Activated CD8-positive, alpha-beta T cell treated with anti-CD3 and anti-CD28 coated beads for 36 hours (primary cell): ENCODE measurements around the gene CEACAM21. TPM values are rescaled to one million over a fixed set of nuclear protein-coding genes. Genes with fewer than 3 reads are reported as not detected.

Experiments
- ATAC-seq: fragments of 200-7000 bp; cut with Tn5 transposase; one replicate; pipeline ENCODE4 v1.10.0; 2021; ENCODE audit warnings: mild to moderate bottlenecking, moderate library complexity
- CTCF ChIA-PET: fragments of 350-600 bp; sonication (Branson Sonifier 250); formaldehyde crosslinking; loops from one replicate; lab custom pipeline; 2021; ENCODE audit warnings: antibody characterized with exemption; lab: Charles Lee
- POLR2A ChIA-PET: fragments of 350-600 bp; sonication (Branson Sonifier 250); formaldehyde crosslinking; loops from one replicate; lab custom pipeline; 2021; ENCODE audit warnings: antibody characterized with exemption; lab: Charles Lee
- DNase-seq: peaks from one replicate; pipeline ENCODE4 v3.0.0-alpha.2; 2020
- H3K27ac Mint-ChIP-seq: one replicate; pipeline ENCODE4 v1.8.0; 2021; ENCODE audit warnings: mild to moderate bottlenecking, mixed read lengths
- H3K27me3 Mint-ChIP-seq: one replicate; pipeline ENCODE4 v1.8.0; 2021; ENCODE audit warnings: mixed read lengths
- H3K36me3 Mint-ChIP-seq: one replicate; pipeline ENCODE4 v1.8.0; 2021; ENCODE audit warnings: low read depth, mixed read lengths
- H3K4me1 Mint-ChIP-seq: one replicate; pipeline ENCODE4 v1.8.0; 2021; ENCODE audit warnings: low read depth, mixed read lengths
- H3K4me3 Mint-ChIP-seq: one replicate; pipeline ENCODE4 v1.8.0; 2021; ENCODE audit warnings: mild to moderate bottlenecking, moderate library complexity, mixed read lengths
- H3K9me3 Mint-ChIP-seq: one replicate; pipeline ENCODE4 v1.8.0; 2021; ENCODE audit warnings: mixed read lengths
- intact Hi-C: fragments of 100-400 bp; cut with micrococcal nuclease; formaldehyde crosslinking; loops from one replicate; pipeline ENCODE4 v1.10.0; 2022
- total RNA-seq, 2 experiments: library from RNA; stranded (reverse); gene quantifications; one replicate each; pipeline ENCODE4 v1.2.3, GENCODE V29; 2021
- TF ChIP-seq, protein P1 (sequence below): fragments of 200-600 bp; IDR thresholded peaks from one replicate; pipeline ENCODE4 v1.8.0; 2022; ENCODE audit warnings: antibody characterized with exemption, mild to moderate bottlenecking

Gene CEACAM21
- total RNA-seq, 2 experiments from 2014 or later: 17.7 to 19.8 TPM

DNA sequence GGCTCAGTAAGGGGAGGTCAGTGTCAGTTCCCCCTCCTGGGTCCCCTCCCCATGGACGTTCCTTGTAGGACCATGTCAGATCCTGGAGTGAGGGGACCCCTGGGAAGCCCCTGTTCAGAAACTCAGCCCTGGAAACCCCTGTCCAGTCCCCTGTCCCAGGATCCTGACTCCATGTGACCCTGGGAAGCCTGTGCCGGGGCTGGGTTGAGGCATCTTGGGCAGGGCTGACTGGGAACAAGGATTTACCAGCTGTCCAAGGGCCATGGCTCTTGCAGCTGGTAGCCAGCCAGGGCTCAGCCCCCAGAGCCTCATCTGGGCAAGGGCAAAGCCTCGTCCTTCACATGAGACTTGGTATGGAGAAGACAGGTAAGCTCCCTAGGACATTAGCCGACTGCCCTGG is 25.8 kb downstream of the CEACAM21 start:
- TF ChIP-seq, protein P1, sequence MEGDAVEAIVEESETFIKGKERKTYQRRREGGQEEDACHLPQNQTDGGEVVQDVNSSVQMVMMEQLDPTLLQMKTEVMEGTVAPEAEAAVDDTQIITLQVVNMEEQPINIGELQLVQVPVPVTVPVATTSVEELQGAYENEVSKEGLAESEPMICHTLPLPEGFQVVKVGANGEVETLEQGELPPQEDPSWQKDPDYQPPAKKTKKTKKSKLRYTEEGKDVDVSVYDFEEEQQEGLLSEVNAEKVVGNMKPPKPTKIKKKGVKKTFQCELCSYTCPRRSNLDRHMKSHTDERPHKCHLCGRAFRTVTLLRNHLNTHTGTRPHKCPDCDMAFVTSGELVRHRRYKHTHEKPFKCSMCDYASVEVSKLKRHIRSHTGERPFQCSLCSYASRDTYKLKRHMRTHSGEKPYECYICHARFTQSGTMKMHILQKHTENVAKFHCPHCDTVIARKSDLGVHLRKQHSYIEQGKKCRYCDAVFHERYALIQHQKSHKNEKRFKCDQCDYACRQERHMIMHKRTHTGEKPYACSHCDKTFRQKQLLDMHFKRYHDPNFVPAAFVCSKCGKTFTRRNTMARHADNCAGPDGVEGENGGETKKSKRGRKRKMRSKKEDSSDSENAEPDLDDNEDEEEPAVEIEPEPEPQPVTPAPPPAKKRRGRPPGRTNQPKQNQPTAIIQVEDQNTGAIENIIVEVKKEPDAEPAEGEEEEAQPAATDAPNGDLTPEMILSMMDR: no peak
- ChIA-PET POLR2A (no interaction called here), CTCF (interaction anchor here (1.0 kb wide), 1 partner anchor 38 kb away, joined by 4 read pairs; no protein-coding TSS in a partner anchor)
- Mint-ChIP-seq H3K4me1 (peaks cover 2% of the 10 kb centered on the region), H3K36me3 (no peaks in the 10 kb centered on the region), H3K27ac (no peak overlapping the region), H3K27me3 (peaks cover 12% of the 10 kb centered on the region), H3K4me3 (no peak overlapping the region), H3K9me3 (no peaks in the 10 kb centered on the region)
- intact Hi-C loops: no loop called here
- DNase-seq: no peak
- ATAC-seq: no peak

DNA sequence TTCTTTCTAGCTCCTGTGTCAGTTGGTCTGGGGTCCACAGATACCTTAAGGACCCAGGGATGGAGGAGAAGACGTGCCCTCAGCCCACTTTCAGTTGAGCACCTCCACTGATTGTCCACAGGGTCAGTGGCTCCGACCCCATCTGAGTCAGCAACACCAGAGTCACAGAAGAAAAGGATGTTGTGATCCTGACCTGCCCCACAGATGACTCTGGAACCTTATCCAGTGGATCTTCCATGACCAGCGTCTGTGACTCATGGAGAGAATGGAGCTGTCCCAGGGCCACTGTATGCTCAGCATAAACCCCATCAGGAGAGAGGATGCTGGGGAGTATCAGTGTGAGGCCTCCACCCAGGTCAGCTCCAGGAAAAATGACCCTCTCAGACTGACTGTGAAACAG is 28.9 kb downstream of the CEACAM21 start:
- ATAC-seq: no peak
- POLR2A ChIA-PET: no interaction called here
- Mint-ChIP-seq H3K4me3 (no peak overlapping the region), H3K36me3 (no peaks in the 10 kb centered on the region), H3K27ac (no peak overlapping the region), H3K27me3 (peaks cover 2% of the 10 kb centered on the region), H3K4me1 (no peaks in the 10 kb centered on the region), H3K9me3 (no peaks in the 10 kb centered on the region)
- TF ChIP-seq, protein P1: no peak
- intact Hi-C loops: no loop called here
- DNase-seq: no peak
- CTCF ChIA-PET: interaction anchor here (1.2 to 7.4 kb wide), 4 partner anchors 9 to 156 kb away, joined by 5 to 44 read pairs (median 6); no protein-coding TSS in a partner anchor

DNA sequence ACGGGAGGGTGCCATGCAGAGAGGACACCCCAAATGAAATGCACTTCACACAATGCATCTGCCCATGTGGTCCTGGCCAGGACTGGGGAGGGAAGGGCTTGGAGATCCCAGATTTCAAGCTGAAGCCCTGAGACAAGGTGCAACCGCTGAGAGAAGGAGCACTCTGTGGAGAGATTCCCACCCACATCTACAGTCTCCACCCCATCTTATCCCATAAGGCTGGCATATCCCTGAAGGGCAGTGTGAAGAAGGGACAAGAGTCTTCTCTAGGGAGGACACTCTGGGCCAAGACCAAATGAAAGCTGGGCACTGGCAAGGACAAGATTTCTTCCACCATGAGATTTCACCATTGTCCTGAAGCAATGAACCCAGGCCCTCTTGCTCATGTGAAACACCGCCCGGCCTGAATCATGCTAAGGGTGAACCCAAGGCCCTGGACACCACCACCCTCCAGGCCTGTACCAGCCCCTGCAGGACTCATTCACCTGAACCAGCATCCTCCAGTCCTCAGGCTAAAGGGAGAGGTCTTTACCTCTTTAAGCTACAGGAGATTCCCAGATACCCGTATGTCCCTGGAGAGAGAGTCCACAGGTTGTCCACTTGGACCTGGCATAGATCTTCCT is 30.4 kb downstream of the CEACAM21 start:
- H3K9me3 Mint-ChIP-seq: no peaks in the 10 kb centered on the region
- ChIA-PET POLR2A (no interaction called here), CTCF (interaction anchor here (7.4 kb wide), 1 partner anchor 11 kb away, joined by 44 read pairs; no protein-coding TSS in a partner anchor)
- ATAC-seq (no peak), DNase-seq (no peak)
- intact Hi-C loops: no loop called here
- no peak overlapping the region for H3K27ac Mint-ChIP-seq
- H3K4me1 Mint-ChIP-seq: no peaks in the 10 kb centered on the region
- H3K36me3 Mint-ChIP-seq: no peaks in the 10 kb centered on the region
- H3K4me3 Mint-ChIP-seq: no peak overlapping the region
- TF ChIP-seq, protein P1: no peak
- peaks cover 5% of the 10 kb centered on the region for H3K27me3 Mint-ChIP-seq

DNA sequence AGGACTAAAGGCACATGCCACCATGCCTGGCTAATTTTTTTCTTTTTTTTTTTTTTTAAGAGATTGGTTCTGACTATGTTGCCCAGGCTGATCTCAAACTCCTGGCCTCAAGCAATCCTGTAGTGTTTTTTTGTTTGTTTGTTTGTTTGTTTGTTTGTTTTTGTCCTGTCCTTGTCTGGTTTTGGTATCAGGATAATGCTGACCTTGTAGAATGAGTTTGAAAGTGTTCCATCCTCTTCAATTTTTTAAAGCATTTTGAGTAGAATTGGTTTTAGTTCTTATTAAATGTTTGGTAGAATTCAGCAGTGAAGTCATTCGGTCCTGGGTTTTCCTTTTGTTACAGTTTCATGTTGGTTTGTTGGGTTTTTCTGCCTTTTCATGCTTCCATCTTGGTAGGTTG is 31.7 kb downstream of the CEACAM21 start:
- ATAC-seq (no peak), DNase-seq (no peak)
- no peaks in the 10 kb centered on the region for H3K9me3 Mint-ChIP-seq
- no peaks in the 10 kb centered on the region for H3K36me3 Mint-ChIP-seq
- intact Hi-C loops: no loop called here
- ChIA-PET POLR2A (no interaction called here), CTCF (interaction anchor here (1.2 to 7.4 kb wide), 2 partner anchors 12 to 34 kb away, joined by 4 to 44 read pairs; no protein-coding TSS in a partner anchor)
- TF ChIP-seq, protein P1: no peak
- no peaks in the 10 kb centered on the region for H3K4me1 Mint-ChIP-seq
- H3K27ac Mint-ChIP-seq: no peak overlapping the region
- H3K4me3 Mint-ChIP-seq: no peak overlapping the region
- peaks cover 7% of the 10 kb centered on the region for H3K27me3 Mint-ChIP-seq

DNA sequence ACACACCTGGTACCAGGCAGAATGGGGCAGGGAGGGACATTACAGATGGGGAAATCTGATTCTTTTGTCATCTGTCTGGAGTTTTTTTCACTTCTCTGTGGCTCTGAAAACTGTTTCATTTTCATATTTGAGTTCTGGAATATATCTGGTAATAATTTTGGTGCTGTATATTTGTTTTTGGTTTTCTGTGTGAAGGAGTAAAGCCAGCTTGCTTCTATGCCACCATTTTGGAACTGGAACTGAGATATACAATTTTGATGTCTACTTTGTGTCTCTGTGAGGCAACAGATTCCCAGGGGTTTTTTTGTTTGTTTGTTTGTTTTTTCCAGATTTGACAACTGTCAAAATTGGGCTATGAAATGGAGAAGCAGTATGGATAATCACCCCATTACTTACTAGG is 34.8 kb downstream of the CEACAM21 start:
- Mint-ChIP-seq H3K36me3 (no peaks in the 10 kb centered on the region), H3K27ac (no peak overlapping the region), H3K4me3 (no peak overlapping the region), H3K4me1 (no peaks in the 10 kb centered on the region), H3K27me3 (peaks cover 18% of the 10 kb centered on the region), H3K9me3 (no peaks in the 10 kb centered on the region)
- TF ChIP-seq, protein P1: no peak
- intact Hi-C loops: no loop called here
- no peak for ATAC-seq
- DNase-seq: no peak
- ChIA-PET CTCF (interaction anchor here (7.4 kb wide), 1 partner anchor 15 kb away, joined by 44 read pairs; no protein-coding TSS in a partner anchor), POLR2A (no interaction called here)
